ENCODE measurements around the gene MICB. TPM values are rescaled to one million over a fixed set of nuclear protein-coding genes. Genes with fewer than 3 reads are reported as not detected.

The MICB gene
- total RNA-seq, 1 donor from 2014 or later: 55.3 TPM

DNA sequence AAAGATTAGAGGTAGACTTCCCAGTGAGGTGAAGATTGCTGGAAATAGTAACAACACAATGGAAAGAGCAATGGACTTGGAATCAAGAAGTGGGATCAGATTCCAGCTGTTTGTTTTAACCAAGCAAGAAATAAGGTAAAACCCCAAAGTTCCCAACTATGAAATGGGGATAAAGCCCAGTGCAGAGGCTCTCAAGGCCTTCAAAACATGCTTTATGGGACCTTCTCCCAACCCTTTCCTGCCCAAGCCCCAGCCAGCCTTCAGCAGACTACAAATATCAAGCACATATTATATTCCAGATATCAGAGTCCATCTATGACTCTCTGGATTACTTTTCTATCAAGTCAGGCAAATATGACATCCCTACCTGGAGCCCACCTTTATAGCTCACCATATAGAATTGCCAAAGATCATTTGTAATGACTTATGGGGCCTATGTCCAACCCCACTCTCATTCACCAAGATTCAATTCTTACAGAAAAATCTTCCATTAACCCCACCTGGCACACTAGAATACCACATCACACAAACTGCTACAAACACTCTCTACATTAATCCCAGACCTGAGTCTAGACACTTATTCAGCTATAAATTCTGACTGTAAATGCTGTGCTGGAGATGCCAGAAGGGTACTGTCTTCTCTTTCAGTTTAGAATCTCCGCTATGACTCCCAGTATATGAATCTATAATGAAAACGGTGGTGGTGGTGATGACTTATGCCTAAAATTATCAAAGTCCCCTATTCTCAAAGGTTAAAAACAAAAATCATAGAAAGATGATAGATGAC, 37.8 kb downstream of the MICB start:
- intact Hi-C loops (cut with micrococcal nuclease): no loop called here

DNA sequence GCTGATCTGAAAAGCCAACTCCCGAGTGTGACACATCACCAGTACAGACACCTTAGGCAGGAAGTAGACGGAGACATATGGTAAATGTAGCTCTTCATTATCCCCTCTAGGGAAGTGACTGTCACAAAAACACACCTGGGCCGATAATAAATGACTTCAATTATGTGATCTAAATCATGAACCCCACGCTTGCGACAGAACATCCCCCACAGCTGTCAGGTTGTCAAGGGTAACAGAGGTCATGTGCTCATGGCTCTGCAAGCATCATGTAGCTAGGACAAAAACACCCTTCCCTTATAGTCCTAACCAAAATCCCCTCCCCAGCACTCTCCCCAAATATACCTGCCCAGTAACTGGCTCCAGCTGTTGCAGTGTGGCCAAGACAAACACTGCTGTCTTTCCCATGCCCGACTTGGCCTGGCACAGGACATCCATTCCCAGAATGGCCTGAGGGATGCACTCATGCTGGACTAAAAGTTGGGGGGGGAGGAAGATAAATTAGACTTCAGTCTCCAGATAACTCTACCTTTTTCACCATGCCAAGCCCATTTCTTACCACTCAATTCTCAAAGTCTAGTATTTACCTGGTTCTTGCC, 41.0 kb downstream of the MICB start:
- intact Hi-C loops (cut with micrococcal nuclease): no loop called here

DNA sequence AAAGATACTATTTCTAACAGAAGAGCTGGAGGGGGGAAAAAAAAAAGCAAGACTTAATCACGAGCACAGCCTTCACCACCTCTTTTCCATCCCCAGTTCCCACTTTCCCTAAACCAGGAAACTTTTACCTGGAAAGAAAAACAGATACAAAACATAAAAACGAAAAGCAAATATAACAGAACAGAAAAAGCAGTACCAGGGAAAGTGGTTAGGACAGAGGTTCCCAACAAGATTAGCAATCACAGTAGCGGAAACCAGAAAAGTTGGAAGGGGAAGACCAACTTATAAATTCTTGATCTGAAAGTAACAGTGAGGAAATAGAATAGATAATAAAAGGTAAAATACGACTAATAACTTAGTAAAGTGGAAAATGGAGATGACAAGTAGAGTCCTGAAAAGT, 42.7 kb downstream of the MICB start:
- intact Hi-C loops (cut with micrococcal nuclease): loop anchor here (1.0 to 5.0 kb wide), 7 partner anchors 46 to 1297 kb away; partner anchors contain the start of genes EHMT2, MDC1, PRRC2A and TAP2

GRCh38 chr6:31541059-31541657, 43.2 kb downstream of the MICB start:
- intact Hi-C loops (cut with micrococcal nuclease): loop anchor here (1.0 to 5.0 kb wide), 7 partner anchors 47 to 1296 kb away; partner anchors contain the start of genes EHMT2, MDC1, PRRC2A and TAP2

- intact Hi-C loops (cut with micrococcal nuclease): loop anchor here (1.0 to 5.0 kb wide), 10 partner anchors 45 to 1295 kb away; partner anchors contain the start of genes BAG6, EHMT2, MDC1 and PRRC2A
Observed at GRCh38 chr6:31541658-31542521, 43.9 kb downstream of the MICB start, which contains the start of gene DDX39B. TSS of gene DDX39B (minus strand) at chr6:31542003. CDS start at chr6:31540532, 1,471 bp downstream.

- intact Hi-C loops (cut with micrococcal nuclease): loop anchor here (5.0 kb wide), 1 partner anchor 1294 kb away; the partner anchor contains the start of gene TAP2
Observed at GRCh38 chr6:31543639-31544038, 45.7 kb downstream of the MICB start.

- intact Hi-C loops (cut with micrococcal nuclease): loop anchor here (5.0 kb wide), 3 partner anchors 633 to 1293 kb away; partner anchors contain the start of genes AGPAT1, RNF5 and TAP2
Observed at GRCh38 chr6:31544676-31545075, 46.7 kb downstream of the MICB start.

DNA sequence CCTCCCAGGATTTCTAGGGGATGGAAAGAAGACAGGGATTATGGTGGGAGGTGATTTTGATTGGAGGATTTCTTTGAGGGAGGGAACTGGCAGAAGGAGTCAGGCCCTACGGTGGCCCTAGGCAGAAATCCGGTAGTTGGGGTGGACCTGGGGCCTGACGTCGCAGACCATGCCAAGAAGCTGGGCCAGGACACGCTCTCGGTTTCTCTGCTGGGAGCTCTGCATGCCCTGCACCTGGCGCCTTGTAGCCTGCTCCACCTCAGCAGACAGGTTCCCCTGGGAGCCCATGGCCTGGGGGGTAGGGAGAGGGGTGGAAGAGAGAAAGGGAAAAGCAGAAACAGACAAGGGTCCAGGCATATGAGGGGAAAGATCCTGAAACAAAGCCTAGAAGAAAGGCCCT, 47.3 kb downstream of the MICB start:
- intact Hi-C loops (cut with micrococcal nuclease): loop anchor here (5.0 kb wide), 2 partner anchors 632 to 652 kb away; partner anchors contain the start of genes AGPAT1 and RNF5

GRCh38 chr6:31546339-31546957, 48.5 kb downstream of the MICB start, which contains the start of gene ATP6V1G2:
TSS of gene ATP6V1G2 (minus strand) at chr6:31546608. CDS start at chr6:31546559, 49 bp downstream.
- intact Hi-C loops (cut with micrococcal nuclease): loop anchor here (1.0 to 5.0 kb wide), 7 partner anchors 52 to 826 kb away; partner anchors contain the start of genes AGPAT1, CLIC1, RNF5 and TUBB

GRCh38 chr6:31546958-31547726, 49.2 kb downstream of the MICB start, which contains the start of gene NFKBIL1:
TSS of gene NFKBIL1 (plus strand) at chr6:31547608. CDS start at chr6:31547695, 87 bp downstream.
- intact Hi-C loops (cut with micrococcal nuclease): loop anchor here (1.0 to 5.0 kb wide), 18 partner anchors 12 to 826 kb away; partner anchors contain the start of genes ABHD16A, AGPAT1, BAG6 and CLIC1

DNA sequence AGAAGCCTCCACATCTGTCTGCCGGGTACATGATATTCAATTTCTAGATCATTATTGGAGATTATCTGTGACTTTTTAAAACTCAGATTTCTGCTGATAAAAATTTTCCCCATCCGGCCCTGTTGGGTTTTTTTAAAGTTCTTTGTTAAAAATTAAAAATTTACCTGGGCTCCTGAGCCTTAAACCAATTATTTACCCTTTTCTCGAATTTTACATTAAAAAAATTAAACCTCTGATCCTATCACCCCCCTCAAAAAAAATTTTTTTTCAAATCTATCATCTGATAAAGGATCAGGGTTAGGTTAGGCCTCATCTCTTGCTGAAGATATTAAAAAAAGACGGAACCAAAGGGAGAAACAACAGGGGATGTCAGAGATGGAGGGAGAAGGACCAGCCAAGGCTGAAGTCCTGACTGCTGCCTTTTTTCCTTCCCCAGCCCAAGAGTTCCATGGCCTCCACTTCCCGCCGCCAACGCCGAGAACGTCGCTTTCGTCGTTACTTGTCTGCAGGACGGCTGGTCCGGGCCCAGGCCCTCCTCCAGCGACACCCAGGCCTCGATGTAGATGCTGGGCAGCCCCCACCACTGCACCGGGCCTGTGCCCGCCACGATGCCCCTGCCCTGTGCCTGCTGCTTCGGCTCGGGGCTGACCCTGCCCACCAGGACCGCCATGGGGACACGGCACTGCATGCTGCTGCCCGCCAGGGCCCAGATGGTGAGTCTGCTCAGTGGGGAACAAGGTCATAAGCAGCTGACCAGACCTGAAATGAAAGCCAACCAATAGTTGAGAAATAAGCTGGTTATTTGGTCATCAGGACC, 50.0 kb downstream of the MICB start:
- intact Hi-C loops (cut with micrococcal nuclease): loop anchor here (1.0 to 5.0 kb wide), 15 partner anchors 11 to 827 kb away; partner anchors contain the start of genes ABHD16A, AGPAT1, BAG6 and CLIC1

DNA sequence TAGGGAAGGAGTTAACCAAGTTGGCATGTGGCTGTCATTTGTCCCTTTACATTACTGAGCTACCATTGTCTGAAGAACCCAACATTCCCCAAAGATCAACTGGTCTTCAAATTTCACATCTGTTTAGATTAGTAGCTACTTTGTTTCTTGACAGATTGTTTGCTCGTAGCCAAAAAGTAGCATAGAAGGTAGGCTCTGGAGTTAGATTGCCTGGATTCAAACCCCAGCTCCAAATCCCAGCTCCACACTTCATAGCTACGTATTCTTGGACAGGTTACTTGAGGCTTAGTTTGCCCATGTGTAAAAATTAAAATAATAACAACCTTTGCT, 50.6 kb downstream of the MICB start:
- intact Hi-C loops (cut with micrococcal nuclease): loop anchor here (5.0 kb wide), 2 partner anchors 629 to 649 kb away; partner anchors contain the start of genes AGPAT1 and RNF5

- intact Hi-C loops (cut with micrococcal nuclease): loop anchor here (1.0 kb wide), 2 partner anchors 29 to 47 kb away; no protein-coding TSS in a partner anchor
Observed at GRCh38 chr6:31551371-31551770, 53.4 kb downstream of the MICB start.

DNA sequence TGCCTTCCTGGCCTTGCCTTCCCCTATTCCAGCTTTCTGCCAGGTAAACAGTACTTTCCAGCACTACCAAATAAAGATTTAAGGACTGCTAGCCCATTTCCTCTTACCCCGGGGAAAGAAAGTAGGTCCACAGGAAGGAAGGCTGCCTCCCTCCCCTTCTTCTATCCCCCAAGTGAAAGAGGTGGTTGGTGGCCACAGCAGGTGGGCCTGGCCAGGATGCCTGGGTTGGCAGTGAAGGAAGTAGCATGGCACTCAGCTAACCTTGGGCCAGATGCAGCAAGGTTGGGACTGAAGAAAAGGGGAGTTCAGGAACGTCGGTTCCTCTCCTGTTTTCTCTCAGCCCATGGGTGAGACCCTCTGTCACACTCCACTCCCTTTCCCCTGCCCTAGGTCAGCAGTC, 58.4 kb downstream of the MICB start:
- intact Hi-C loops (cut with micrococcal nuclease): no loop called here

GRCh38 chr6:31557443-31558317, 59.7 kb downstream of the MICB start:
- intact Hi-C loops (cut with micrococcal nuclease): no loop called here

- intact Hi-C loops (cut with micrococcal nuclease): no loop called here
Observed at GRCh38 chr6:31558318-31558625, 60.3 kb downstream of the MICB start.

Measured in T-helper 1 cell treated with Interleukin-12 subunit alpha and Interleukin-12 subunit beta and Interleukin-4 antibody, amounts not matched to agents 30 ng/mL and 1 ng/mL, for 36 hours (primary cell).